ENCODE measurements around the gene POLD3.

- TF ChIP-seq CTCF (IDR thresholded peaks at IDR 0.05; ENCODE audit: borderline replicate concordance, extremely low read depth, low read length, poor library complexity, severe bottlenecking) (no peak), EZH2 (IDR thresholded peaks at IDR 0.05; ENCODE audit: borderline replicate concordance, low read depth, low read length, severe bottlenecking) (no peak)
Measured at GRCh38 chr11:74633406-74634393, 41.3 kb downstream of the POLD3 start.

Measured in DND-41 (cell line).